ENCODE measurements around the gene TBC1D24.

The TBC1D24 gene

GRCh38 chr16:2483939-2484897, 9.3 kb downstream of the TBC1D24 start:
- no peak for DNase-seq

DNA sequence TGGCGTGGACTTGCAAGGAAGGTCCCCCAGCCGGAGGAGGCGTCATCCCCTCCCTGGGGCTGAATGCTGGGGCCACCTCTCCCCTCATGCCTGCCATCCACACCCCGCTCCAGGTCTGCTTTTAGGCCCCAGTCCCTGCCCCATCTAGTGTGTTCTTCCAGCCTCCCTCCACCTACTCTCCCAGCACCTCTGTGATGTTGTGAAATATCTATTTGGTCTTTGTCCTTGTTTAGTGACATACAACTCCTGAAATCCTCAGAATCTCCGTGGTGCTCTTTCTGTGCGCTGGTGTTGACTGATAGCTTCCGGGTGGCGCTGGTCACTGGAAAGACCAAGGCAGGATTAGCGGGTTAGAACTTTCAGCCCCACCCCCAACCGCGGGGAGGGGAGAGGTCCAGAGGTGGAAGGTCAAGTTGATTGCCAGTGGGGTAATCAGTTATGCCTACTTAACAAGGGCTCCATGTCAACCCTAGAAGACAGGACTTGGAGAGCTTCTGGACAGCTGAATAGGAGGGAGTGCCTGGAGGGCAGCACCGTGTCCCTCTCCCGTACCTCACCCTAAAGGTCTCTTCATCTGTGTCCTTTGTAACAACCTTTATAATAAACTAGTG, 10.1 kb downstream of the TBC1D24 start:
- DNase-seq: no peak

GRCh38 chr16:2485811-2486507, 11.0 kb downstream of the TBC1D24 start:
- DNase-seq: no peak

DNA sequence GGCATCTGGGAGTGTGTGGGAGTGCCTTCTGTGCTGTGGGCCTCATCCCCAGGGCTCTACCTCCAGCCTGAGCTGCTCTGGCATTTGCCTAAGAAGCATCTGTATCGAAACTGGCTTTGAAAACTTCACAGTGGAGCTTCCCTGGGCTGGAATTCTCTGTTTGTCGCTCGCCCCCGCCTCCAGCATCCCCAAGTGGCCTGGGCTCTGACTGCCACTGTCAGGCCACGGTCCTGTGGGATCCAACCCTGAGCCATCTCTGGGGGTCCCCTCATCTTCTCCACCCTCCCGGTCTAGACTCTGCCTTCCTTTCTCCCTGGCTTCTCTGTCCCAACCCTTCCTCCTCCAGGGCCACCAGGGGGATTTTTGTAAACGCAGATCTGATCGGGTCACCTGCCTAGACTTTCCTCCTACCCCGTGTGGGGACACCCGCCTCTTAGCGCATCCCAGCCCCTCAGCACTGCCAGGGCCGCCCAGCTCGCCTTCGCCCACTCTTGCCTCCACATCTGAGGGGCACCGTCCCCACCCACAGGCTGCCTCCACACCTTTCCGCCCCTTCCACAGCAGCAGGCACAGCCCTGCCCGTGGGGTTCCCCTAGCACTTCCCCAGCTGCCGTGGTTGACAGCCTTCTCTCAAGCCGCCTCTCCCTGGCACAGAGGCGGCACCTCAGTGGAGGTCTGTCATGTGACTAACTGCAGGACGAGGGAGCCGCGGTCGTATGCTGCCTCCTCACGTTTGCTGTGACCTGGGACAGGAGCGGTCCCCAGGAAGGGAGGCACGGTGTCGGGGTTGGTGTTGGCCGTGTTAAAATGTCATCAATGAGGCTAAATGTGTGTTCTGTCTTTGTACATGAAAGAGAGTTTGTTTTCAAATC, 12.0 kb downstream of the TBC1D24 start:
- peak; percentile 76 to 80 for DNase-seq

GRCh38 chr16:2487517-2487842, 12.6 kb downstream of the TBC1D24 start:
- no peak for DNase-seq

DNA sequence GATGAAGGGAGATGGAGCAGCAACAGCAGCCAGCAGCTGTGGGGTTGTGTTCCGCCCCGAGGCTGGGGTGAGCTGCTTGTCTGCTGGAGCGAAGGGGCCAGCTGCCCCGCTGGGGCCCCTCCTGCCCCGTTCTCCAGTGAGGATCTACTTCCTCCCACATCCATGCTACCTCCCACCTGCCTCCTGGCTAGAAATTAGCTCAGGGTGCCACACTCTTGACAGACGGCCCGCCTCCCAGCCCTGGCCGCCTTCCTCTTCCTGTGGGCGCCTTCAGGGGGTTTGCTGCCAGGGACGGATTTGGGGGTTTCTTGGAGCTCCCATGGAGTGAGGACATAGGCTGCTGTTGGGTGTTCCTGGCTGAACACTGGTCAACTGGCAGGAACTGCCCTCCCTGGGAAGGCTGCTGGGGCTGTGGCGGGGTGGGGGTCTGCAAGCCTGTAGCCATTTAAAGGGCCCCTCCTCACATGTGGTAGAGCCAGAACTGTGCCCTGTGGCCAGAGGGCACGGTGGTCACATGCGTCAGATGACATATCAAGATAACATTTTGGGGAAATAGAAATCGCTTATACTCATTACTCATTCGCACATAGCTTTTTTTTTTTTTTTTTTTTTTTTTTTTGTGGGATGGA, 13.1 kb downstream of the TBC1D24 start:
- no peak for DNase-seq

DNA sequence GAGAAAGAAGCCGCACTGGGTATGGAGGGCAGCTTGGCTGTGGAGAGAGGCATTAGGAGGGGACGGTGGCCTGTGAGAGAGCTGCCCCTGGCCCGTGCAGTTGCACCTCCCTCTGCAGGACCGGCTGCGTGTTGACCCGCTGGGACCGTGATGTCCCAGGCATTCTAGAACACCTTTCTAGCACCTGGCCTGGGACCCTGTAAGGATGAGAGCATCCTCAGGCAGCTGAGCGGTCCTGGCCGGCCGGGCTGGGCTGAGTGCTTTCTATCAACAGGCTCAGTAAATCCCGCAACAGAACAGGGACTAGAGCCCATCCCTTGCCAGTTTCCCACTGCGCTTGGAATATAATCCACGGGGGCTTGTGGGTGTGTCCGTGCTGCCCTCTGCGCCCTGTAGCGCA, 14.7 kb downstream of the TBC1D24 start:
- no peak for DNase-seq

GRCh38 chr16:2490190-2491105, 15.5 kb downstream of the TBC1D24 start:
- DNase-seq: no peak

DNA sequence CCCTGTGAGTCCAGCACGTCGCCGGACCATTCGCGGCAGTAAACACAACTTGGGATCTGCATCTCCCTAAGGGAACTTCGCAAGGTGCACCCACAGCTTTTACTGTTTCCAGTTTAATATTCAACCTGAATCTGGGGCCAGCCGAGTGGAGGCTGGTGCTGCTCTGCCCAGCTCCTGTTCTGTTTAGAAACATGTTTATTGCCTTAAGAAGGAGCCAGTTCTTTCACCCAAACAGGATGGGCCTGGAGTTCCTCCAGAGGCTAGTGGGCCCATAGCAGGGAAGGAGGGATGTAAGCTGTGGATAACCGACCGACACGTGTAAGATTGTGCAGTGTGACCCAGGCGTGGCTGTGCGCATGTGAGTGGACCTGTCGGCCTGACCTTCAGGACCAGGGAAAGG, 17.4 kb downstream of the TBC1D24 start:
- no peak for DNase-seq

GRCh38 chr16:2493605-2494004, 18.7 kb downstream of the TBC1D24 start:
- no peak for DNase-seq

DNA sequence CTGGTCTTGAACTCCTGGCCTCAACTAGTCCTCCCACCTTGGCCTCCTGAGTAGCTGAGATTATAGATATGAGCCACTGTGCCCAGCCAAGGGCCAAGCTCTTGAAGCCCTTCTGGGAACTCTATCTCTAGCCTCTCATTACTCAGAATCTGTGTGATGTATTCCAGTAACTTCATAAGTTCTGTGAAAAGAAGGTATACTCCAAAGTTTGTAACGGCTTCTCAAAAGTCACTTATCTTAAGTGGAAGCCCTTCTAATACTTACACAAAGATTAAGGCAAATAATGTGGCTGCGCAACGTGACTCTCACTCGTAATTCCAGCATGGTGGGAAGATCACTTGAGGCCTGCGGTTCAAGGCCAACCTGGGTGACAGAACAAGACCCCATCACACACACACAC, 19.7 kb downstream of the TBC1D24 start:
- no peak for DNase-seq

- no peak for DNase-seq
Measured at GRCh38 chr16:2495041-2495440, 20.1 kb downstream of the TBC1D24 start.

DNA sequence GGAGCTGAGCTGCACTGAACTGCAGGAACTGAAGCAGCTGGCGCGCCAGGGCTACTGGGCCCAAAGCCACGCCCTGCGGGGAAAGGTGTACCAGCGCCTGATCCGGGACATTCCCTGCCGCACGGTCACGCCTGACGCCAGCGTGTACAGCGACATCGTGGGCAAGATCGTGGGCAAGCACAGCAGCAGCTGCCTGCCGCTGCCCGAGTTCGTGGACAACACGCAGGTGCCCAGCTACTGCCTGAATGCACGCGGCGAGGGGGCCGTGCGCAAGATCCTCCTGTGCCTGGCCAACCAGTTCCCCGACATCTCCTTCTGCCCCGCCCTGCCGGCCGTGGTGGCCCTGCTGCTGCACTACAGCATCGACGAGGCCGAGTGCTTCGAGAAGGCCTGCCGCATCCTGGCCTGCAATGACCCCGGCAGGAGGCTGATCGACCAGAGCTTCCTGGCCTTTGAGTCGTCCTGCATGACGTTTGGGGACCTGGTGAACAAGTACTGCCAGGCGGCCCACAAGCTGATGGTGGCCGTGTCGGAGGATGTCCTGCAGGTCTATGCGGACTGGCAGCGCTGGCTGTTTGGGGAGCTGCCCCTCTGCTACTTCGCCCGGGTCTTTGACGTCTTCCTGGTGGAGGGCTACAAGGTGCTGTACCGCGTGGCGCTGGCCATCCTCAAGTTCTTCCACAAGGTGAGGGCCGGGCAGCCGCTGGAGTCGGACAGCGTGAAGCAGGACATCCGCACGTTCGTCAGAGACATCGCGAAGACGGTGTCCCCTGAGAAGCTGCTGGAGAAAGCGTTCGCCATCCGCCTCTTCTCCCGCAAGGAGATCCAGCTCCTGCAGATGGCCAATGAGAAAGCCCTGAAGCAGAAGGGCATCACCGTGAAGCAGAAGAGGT, 21.5 kb downstream of the TBC1D24 start:
- no peak for DNase-seq

DNA sequence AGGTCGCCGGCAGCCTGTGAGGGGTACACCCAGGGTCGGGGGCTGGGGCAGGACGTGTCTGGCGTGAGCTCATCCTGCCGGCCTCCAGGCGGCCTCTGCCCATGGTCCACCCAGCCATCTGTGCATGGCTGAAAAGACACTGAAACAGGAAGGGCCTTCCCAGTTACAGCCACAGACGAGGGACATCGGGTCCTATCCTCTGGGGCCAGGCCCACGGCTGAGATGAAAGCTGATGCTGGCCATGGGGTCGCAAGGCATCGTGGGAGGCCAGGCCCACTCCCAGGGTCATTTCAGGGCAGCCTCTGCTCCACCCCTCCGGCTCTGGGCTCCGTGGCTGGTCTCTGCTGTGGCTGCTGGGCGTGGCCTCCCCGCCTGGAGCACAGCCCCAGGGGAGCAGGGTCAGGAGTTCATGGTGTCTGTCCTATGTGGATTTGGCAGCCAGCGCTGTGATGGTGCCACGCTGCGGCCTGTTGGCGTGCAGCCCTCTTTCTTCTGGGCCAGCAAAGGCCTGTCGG, 22.2 kb downstream of the TBC1D24 start:
- no peak for DNase-seq

DNA sequence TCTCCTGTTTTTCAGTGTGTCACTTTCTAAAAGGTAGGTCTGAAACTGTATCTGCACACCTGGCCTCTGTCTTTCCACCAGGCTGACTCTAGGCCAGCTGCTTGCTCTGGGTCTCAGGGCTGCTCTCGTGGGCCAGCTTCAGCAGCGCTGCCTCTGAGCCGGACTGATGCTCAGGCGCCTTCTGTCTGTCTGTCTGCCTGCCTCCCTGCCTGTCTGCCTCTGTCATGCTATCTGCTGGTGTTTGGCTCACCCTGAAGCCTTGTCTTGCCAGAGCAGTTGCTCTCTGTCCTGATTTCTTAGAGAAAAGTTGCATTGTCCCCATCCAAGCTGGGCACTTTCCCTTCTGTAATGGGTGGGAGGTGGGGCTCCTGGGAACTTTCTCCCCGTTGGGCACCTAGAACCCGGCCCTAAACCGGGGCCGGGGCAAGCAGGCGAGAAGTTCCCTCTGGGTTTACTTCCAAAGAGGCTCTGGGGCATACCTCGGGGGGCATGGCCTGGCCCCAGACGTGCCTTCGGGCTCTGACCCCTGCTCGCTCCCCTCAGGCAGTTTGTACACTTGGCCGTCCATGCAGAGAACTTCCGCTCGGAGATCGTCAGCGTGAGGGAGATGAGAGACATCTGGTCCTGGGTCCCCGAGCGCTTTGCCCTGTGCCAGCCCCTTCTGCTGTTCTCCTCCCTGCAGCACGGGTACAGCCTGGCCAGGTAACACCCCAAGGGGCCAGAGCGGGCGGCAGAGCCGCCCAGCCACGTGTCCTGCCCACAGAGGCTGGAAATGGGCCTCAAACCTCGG, 23.0 kb downstream of the TBC1D24 start:
- DNase-seq: no peak

- no peak for DNase-seq
Measured at GRCh38 chr16:2498531-2499253, 23.8 kb downstream of the TBC1D24 start.

DNA sequence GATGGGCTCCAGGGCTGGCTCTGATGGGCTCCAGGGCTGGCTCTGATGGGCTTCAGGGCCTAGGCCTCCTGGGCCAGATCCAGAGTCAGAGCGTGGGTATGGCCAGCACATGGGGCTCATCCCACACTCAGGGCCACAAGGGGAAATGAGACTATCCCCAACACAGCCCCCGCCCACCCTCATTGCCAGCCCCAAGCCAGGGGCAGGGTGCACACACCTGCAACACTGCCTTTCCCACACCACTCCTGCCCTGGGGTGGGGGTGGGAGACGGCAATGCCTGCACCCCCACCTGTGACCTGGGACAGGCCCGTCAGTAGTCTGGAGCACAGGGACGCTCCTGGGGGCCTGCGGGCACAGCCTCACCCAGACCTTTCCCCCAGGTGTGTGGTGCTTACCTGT, 24.5 kb downstream of the TBC1D24 start:
- DNase-seq: no peak

GRCh38 chr16:2499890-2500429, 25.0 kb downstream of the TBC1D24 start:
- no peak for DNase-seq

All from activated CD4-positive, alpha-beta T cell treated with anti-CD3 and anti-CD28 coated beads, Interleukin-2, amount 50 U/mL, for 48 hours (primary cell).